Spleen (tissue), 11 donors: ENCODE measurements around the gene CDX2. TPM values are rescaled to one million over a fixed set of nuclear protein-coding genes. Genes with fewer than 3 reads are reported as not detected.

Experiments
- DNase-seq: peaks from one replicate; pipeline ENCODE4 v3.0.0-alpha.2; 2020
- H3K27ac ChIP-seq, 8 donors: fragments of 200-600 bp; sonication (generic) in 7 of 8; 1 replicate in 4 of 8; 2 replicates in 4 of 8; pipeline versions ENCODE4 v1.5.0 to v1.8.0; 2016 to 2021; ENCODE audit warnings: inconsistent platforms in 4 of 8, mild to moderate bottlenecking in 4 of 8, moderate library complexity in 1 of 8
- H3K27me3 ChIP-seq, 7 donors: fragments of 200-600 bp; sonication (generic) in 6 of 7; replicated peaks in 1 of 7; 1 replicate in 4 of 7; 2 replicates in 3 of 7; pipeline versions ENCODE4 v1.5.0 to v1.8.0; 2016 to 2021; ENCODE audit warnings: inconsistent platforms in 3 of 7, mild to moderate bottlenecking in 1 of 7
- H3K36me3 ChIP-seq, 6 donors: fragments of 200-600 bp; sonication (generic) in 5 of 6; 1 replicate in 4 of 6; 2 replicates in 2 of 6; pipeline versions ENCODE4 v1.5.0 to v1.8.0; 2016 to 2021; ENCODE audit warnings: inconsistent platforms in 2 of 6
- H3K4me1 ChIP-seq, 6 donors: fragments of 200-600 bp; sonication (generic) in 5 of 6; 1 replicate in 3 of 6; 2 replicates in 3 of 6; pipeline versions ENCODE4 v1.5.0 to v1.8.0; 2016 to 2021; ENCODE audit warnings: inconsistent platforms in 3 of 6
- H3K4me3 ChIP-seq, 8 donors: fragments of 200-600 bp; sonication (generic) in 7 of 8; 1 replicate in 4 of 8; 2 replicates in 4 of 8; pipeline versions ENCODE4 v1.5.0 to v1.8.0; 2016 to 2021; ENCODE audit warnings: inconsistent platforms in 4 of 8, mild to moderate bottlenecking in 4 of 8, moderate library complexity in 2 of 8
- H3K9me3 ChIP-seq, 8 donors: fragments of 200-600 bp; sonication (generic) in 7 of 8; 1 replicate in 4 of 8; 2 replicates in 4 of 8; pipeline versions ENCODE4 v1.5.0 to v1.8.0; 2016 to 2021; ENCODE audit warnings: inconsistent platforms in 4 of 8
- CTCF ChIP-seq, 11 experiments: fragments of 200-600 bp in 7 of 11; fragments of 450-650 bp in 4 of 11; sonication (generic) in 4 of 11; IDR thresholded peaks in 8 of 11; conservative IDR thresholded peaks in 3 of 11; 1 replicate in 7 of 11; 2 replicates in 4 of 11; pipeline versions ENCODE4 v1.4.0 to v1.8.0; 2016 to 2021; ENCODE audit warnings: antibody characterized with exemption in 11 of 11, inconsistent platforms in 4 of 11, mild to moderate bottlenecking in 1 of 11
- POLR2A ChIP-seq, 3 donors: fragments of 450-650 bp; IDR thresholded peaks; one replicate each; pipeline ENCODE4 v1.5.1; 2017; ENCODE audit warnings: antibody characterized with exemption in 3 of 3, mild to moderate bottlenecking in 1 of 3
- POLR2AphosphoS5 ChIP-seq, 3 donors: sonication (generic); formaldehyde crosslinking; IDR thresholded peaks; one replicate each; pipeline ENCODE4 v1.5.1; 2017; ENCODE audit warnings: antibody characterized with exemption in 3 of 3
- WGBS, 5 donors: extraction: QIAGEN DNeasy Blood & Tissue Kit in 3 of 5; methylation state at CpG; one replicate each; pipeline versions ENCODE4 v1.1.5 to v1.1.7; 2013 to 2018; 5-methylcytosine and 5-hydroxymethylcytosine counted together
- intact Hi-C: fragments of 100-400 bp; cut with DNase I; formaldehyde crosslinking; loops from one replicate; pipeline ENCODE4 v1.15.0; 2023; ENCODE audit warnings: low total_unique reads
- polyA plus RNA-seq, 3 donors: library from polyadenylated mRNA; stranded (reverse); fragments of 200-250 nt; gene quantifications; one replicate each; pipeline ENCODE4 v1.2.1, GENCODE V29; 2013
- total RNA-seq, 7 donors: library from RNA; depleted of rRNA in 3 of 7; stranded (reverse); fragments of >200 nt in 3 of 7; fragmentation: NEBNext Ultra II Directional in 4 of 7; extraction: Animal tissue kit (Norgen Biotek cat#: 25700) in 4 of 7; gene quantifications; one replicate each; pipeline versions ENCODE4 v1.1.0 to v1.2.1, GENCODE V29; 2016 to 2021
- donor health status: healthy with polysubstance abuse.
- donor health status: DM: no; HTN: no; CAD: no; lungs with moderate emphysema.
- donor health status: DM: no; HTN: no; CAD: no.
- donor health status: Bipolar disorder and iron deficiency.
- donor health status: healthy.
- donor health status: DM: no; HTN: no; CAD: no.
- donor health status: DM: yes; HTN: yes; CAD: no.

CDX2 gene
- total and polyA plus RNA-seq, 10 donors = 0.02 to 0.03 TPM; not detected in 8

GRCh38 chr13:27976362-27977091 is 7.4 kb upstream of the CDX2 start:
- no peaks in the 10 kb centered on the region for H3K36me3 ChIP-seq
- DNase-seq = no peak
- peaks cover 19 to 57% (median 43%) of the 10 kb centered on the region in 6 donors for H3K4me1 ChIP-seq
- peak overlapping the region in 1 of 8 donors; percentile 19 for H3K4me3 ChIP-seq
- H3K27ac ChIP-seq = no peak overlapping the region
- intact Hi-C loops = no loop called here
- TF ChIP-seq CTCF (IDR thresholded peaks at IDR 0.05 in 8 of 11, conservative IDR thresholded peaks at IDR 0.05 in 3 of 11) (no peak), POLR2AphosphoS5 (IDR thresholded peaks at IDR 0.05) (no peak), POLR2A (IDR thresholded peaks at IDR 0.05) (no peak)
- H3K27me3 ChIP-seq = peaks cover 0 to 100% (median 98%) of the 10 kb centered on the region in 7 donors
- H3K9me3 ChIP-seq = no peaks in the 10 kb centered on the region
- 10 to 17% (median 13%) methylated on average over 7 to 12 of the region's 12 CpGs for WGBS, 5 donors

- Histone ChIP-seq H3K9me3 (no peaks in the 10 kb centered on the region), H3K27ac (no peak overlapping the region), H3K4me3 (peak overlapping the region in 1 of 8 donors; percentile 19), H3K27me3 (peaks cover 3 to 100% (median 98%) of the 10 kb centered on the region in 7 donors), H3K4me1 (peaks cover 19 to 57% (median 42%) of the 10 kb centered on the region in 6 donors), H3K36me3 (no peaks in the 10 kb centered on the region)
- TF ChIP-seq CTCF (IDR thresholded peaks at IDR 0.05 in 8 of 11, conservative IDR thresholded peaks at IDR 0.05 in 3 of 11) = no peak
- no peak for TF ChIP-seq POLR2A (IDR thresholded peaks at IDR 0.05)
- no peak for TF ChIP-seq POLR2AphosphoS5 (IDR thresholded peaks at IDR 0.05)
- 4 to 6% (median 6%) methylated on average over 33 to 51 of the region's 51 CpGs for WGBS, 5 donors
- intact Hi-C loops = no loop called here
- DNase-seq = no peak
Observed at GRCh38 chr13:27975564-27976361, 6.6 kb upstream of the CDX2 start.

- no peaks in the 10 kb centered on the region for H3K36me3 ChIP-seq
- intact Hi-C loops = no loop called here
- H3K4me3 ChIP-seq = no peak overlapping the region
- TF ChIP-seq CTCF (IDR thresholded peaks at IDR 0.05 in 8 of 11, conservative IDR thresholded peaks at IDR 0.05 in 3 of 11) = no peak
- no peak for TF ChIP-seq POLR2AphosphoS5 (IDR thresholded peaks at IDR 0.05)
- no peak for TF ChIP-seq POLR2A (IDR thresholded peaks at IDR 0.05)
- H3K9me3 ChIP-seq = no peaks in the 10 kb centered on the region
- H3K4me1 ChIP-seq = peaks cover 12 to 53% (median 35%) of the 10 kb centered on the region in 6 donors
- no peak overlapping the region for H3K27ac ChIP-seq
- 11 to 15% (median 12%) methylated on average over 7 of the region's 7 CpGs for WGBS, 5 donors
- H3K27me3 ChIP-seq = peaks cover 3 to 100% (median 98%) of the 10 kb centered on the region in 7 donors
- DNase-seq = no peak
Observed at GRCh38 chr13:27973961-27974662, 5.0 kb upstream of the CDX2 start.
